Spleen (tissue), 13 donors: ENCODE measurements around the gene CDNF. TPM values are rescaled to one million over a fixed set of nuclear protein-coding genes. Genes with fewer than 3 reads are reported as not detected.

Source experiments
- DNase-seq: peaks from one replicate; pipeline ENCODE4 v3.0.0-alpha.2; 2020
- H3K27ac ChIP-seq, 8 donors: fragments of 200-600 bp; sonication (generic) in 7 of 8; 1 replicate in 4 of 8; 2 replicates in 4 of 8; pipeline versions ENCODE4 v1.5.0 to v1.8.0; 2016 to 2021; ENCODE audit warnings: inconsistent platforms in 4 of 8, mild to moderate bottlenecking in 4 of 8, moderate library complexity in 1 of 8
- H3K27me3 ChIP-seq, 7 donors: fragments of 200-600 bp; sonication (generic) in 6 of 7; replicated peaks in 1 of 7; 1 replicate in 4 of 7; 2 replicates in 3 of 7; pipeline versions ENCODE4 v1.5.0 to v1.8.0; 2016 to 2021; ENCODE audit warnings: inconsistent platforms in 3 of 7, mild to moderate bottlenecking in 1 of 7
- H3K36me3 ChIP-seq, 6 donors: fragments of 200-600 bp; sonication (generic) in 5 of 6; 1 replicate in 4 of 6; 2 replicates in 2 of 6; pipeline versions ENCODE4 v1.5.0 to v1.8.0; 2016 to 2021; ENCODE audit warnings: inconsistent platforms in 2 of 6
- H3K4me1 ChIP-seq, 6 donors: fragments of 200-600 bp; sonication (generic) in 5 of 6; 1 replicate in 3 of 6; 2 replicates in 3 of 6; pipeline versions ENCODE4 v1.5.0 to v1.8.0; 2016 to 2021; ENCODE audit warnings: inconsistent platforms in 3 of 6
- H3K4me3 ChIP-seq, 8 donors: fragments of 200-600 bp; sonication (generic) in 7 of 8; 1 replicate in 4 of 8; 2 replicates in 4 of 8; pipeline versions ENCODE4 v1.5.0 to v1.8.0; 2016 to 2021; ENCODE audit warnings: inconsistent platforms in 4 of 8, mild to moderate bottlenecking in 4 of 8, moderate library complexity in 2 of 8
- H3K9me3 ChIP-seq, 8 donors: fragments of 200-600 bp; sonication (generic) in 7 of 8; 1 replicate in 4 of 8; 2 replicates in 4 of 8; pipeline versions ENCODE4 v1.5.0 to v1.8.0; 2016 to 2021; ENCODE audit warnings: inconsistent platforms in 4 of 8
- CTCF ChIP-seq, 11 experiments: fragments of 200-600 bp in 7 of 11; fragments of 450-650 bp in 4 of 11; sonication (generic) in 4 of 11; IDR thresholded peaks in 8 of 11; conservative IDR thresholded peaks in 3 of 11; 1 replicate in 7 of 11; 2 replicates in 4 of 11; pipeline versions ENCODE4 v1.4.0 to v1.8.0; 2016 to 2021; ENCODE audit warnings: antibody characterized with exemption in 11 of 11, inconsistent platforms in 4 of 11, mild to moderate bottlenecking in 1 of 11
- POLR2A ChIP-seq, 3 donors: fragments of 450-650 bp; IDR thresholded peaks; one replicate each; pipeline ENCODE4 v1.5.1; 2017; ENCODE audit warnings: antibody characterized with exemption in 3 of 3, mild to moderate bottlenecking in 1 of 3
- POLR2AphosphoS5 ChIP-seq, 3 donors: sonication (generic); formaldehyde crosslinking; IDR thresholded peaks; one replicate each; pipeline ENCODE4 v1.5.1; 2017; ENCODE audit warnings: antibody characterized with exemption in 3 of 3
- WGBS, 5 donors: extraction: QIAGEN DNeasy Blood & Tissue Kit in 3 of 5; methylation state at CpG; one replicate each; pipeline versions ENCODE4 v1.1.5 to v1.1.7; 2013 to 2018; 5-methylcytosine and 5-hydroxymethylcytosine counted together
- intact Hi-C: fragments of 100-400 bp; cut with DNase I; formaldehyde crosslinking; loops from one replicate; pipeline ENCODE4 v1.15.0; 2023; ENCODE audit warnings: low total_unique reads
- long read RNA-seq, 2 donors: transcript quantifications; one replicate each; lab custom pipeline, GENCODE V29; 2026
- polyA plus RNA-seq, 3 donors: library from polyadenylated mRNA; stranded (reverse); fragments of 200-250 nt; gene quantifications; one replicate each; pipeline ENCODE4 v1.2.1, GENCODE V29; 2013
- total RNA-seq, 7 donors: library from RNA; depleted of rRNA in 3 of 7; stranded (reverse); fragments of >200 nt in 3 of 7; fragmentation: NEBNext Ultra II Directional in 4 of 7; extraction: Animal tissue kit (Norgen Biotek cat#: 25700) in 4 of 7; gene quantifications; one replicate each; pipeline versions ENCODE4 v1.1.0 to v1.2.1, GENCODE V29; 2016 to 2021
- donor health status: healthy with polysubstance abuse.
- donor health status: DM: no; HTN: no; CAD: no; lungs with moderate emphysema.
- donor health status: DM: no; HTN: no; CAD: no.
- donor health status: Bipolar disorder and iron deficiency.
- donor health status: healthy.
- donor health status: DM: no; HTN: no; CAD: no.
- donor health status: DM: yes; HTN: yes; CAD: no.

The CDNF gene
- 1 to 10 TPM in 5 of 7 donors, under 1 TPM in 1, not detected in 1; 0.91 to 2.5 (median 1.6) TPM for total RNA-seq
- 1 to 10 TPM in 2 of 3 donors, under 1 TPM in 1; 0.67 to 2.0 (median 1.5) TPM for polyA plus RNA-seq
- long read RNA-seq, donor 1, partial matches to known transcripts: 27 of 27 reads
- long read RNA-seq, donor 1, other reads (novel, unspliced or antisense): 0 of 27 reads
- long read RNA-seq, donor 2: 0 reads

- H3K4me3 ChIP-seq: peak within 1 kb of the TSS; percentile 75 to 98 (median 92)
- H3K36me3 ChIP-seq: peaks cover 0 to 35% (median 17%) of the 10 kb centered on the region in 6 donors
- no peaks in the 10 kb centered on the region for H3K9me3 ChIP-seq
- no peaks in the 10 kb centered on the region for H3K27me3 ChIP-seq
- peak; percentile 100 for DNase-seq
- intact Hi-C loops: loop anchor here (5.0 kb wide), 1 partner anchor 301 kb away; no protein-coding TSS in a partner anchor
- TF ChIP-seq CTCF (IDR thresholded peaks at IDR 0.05 in 8 of 11, conservative IDR thresholded peaks at IDR 0.05 in 3 of 11) (peak in 6 of 11 experiments; percentile 13 to 48 (median 41)), POLR2AphosphoS5 (IDR thresholded peaks at IDR 0.05) (peak; percentile 88 to 98 (median 95)), POLR2A (IDR thresholded peaks at IDR 0.05) (peak in 2 of 3 donors; percentile 74 to 84)
- WGBS, 5 donors: 0 to 1% (median 1%) methylated on average over 29 to 72 of the region's 72 CpGs
- peaks cover 10 to 39% (median 27%) of the 10 kb centered on the region in 6 donors for H3K4me1 ChIP-seq
- H3K27ac ChIP-seq: peak within 1 kb of the TSS; percentile 80 to 96 (median 91)
Measured at GRCh38 chr10:14837757-14838581, at the start of gene CDNF, which contains the start of the genes HSPA14 and MSANTD7. Gene CDNF (minus strand): TSS chr10:14838037. CDS start chr10:14837946, 91 bp downstream. Gene HSPA14 (plus strand): TSS chr10:14838306. CDS start chr10:14838403, 97 bp downstream. Gene MSANTD7 (plus strand): TSS chr10:14838306. CDS start chr10:14842285, 3,979 bp downstream.

- Histone ChIP-seq H3K27me3 (no peaks in the 10 kb centered on the region), H3K36me3 (peaks cover 0 to 10% (median 0%) of the 10 kb centered on the region in 6 donors), H3K9me3 (no peaks in the 10 kb centered on the region), H3K4me3 (no peak overlapping the region), H3K4me1 (peaks cover 6 to 17% (median 13%) of the 10 kb centered on the region in 6 donors), H3K27ac (no peak overlapping the region)
- intact Hi-C loops: no loop called here
- no peak for DNase-seq
- WGBS, 5 donors: 83 to 92% (median 88%) methylated on average over 3 of the region's 3 CpGs
- TF ChIP-seq POLR2A (IDR thresholded peaks at IDR 0.05) (no peak), CTCF (IDR thresholded peaks at IDR 0.05 in 8 of 11, conservative IDR thresholded peaks at IDR 0.05 in 3 of 11) (no peak), POLR2AphosphoS5 (IDR thresholded peaks at IDR 0.05) (no peak)
Measured at GRCh38 chr10:14884082-14884481, 46.2 kb upstream of the CDNF start.

- Histone ChIP-seq H3K27ac (no peak overlapping the region), H3K27me3 (no peaks in the 10 kb centered on the region), H3K36me3 (no peaks in the 10 kb centered on the region), H3K4me1 (peaks cover 14 to 42% (median 28%) of the 10 kb centered on the region in 6 donors), H3K4me3 (peak overlapping the region in 3 of 8 donors; percentile 87 to 99 (median 93)), H3K9me3 (no peaks in the 10 kb centered on the region)
- intact Hi-C loops: no loop called here
- TF ChIP-seq POLR2AphosphoS5 (IDR thresholded peaks at IDR 0.05) (no peak), POLR2A (IDR thresholded peaks at IDR 0.05) (no peak), CTCF (IDR thresholded peaks at IDR 0.05 in 8 of 11, conservative IDR thresholded peaks at IDR 0.05 in 3 of 11) (no peak)
- no peak for DNase-seq
- WGBS, 5 donors: 65 to 82% (median 69%) methylated on average over 7 of the region's 7 CpGs
Measured at GRCh38 chr10:14880229-14880628, 42.4 kb upstream of the CDNF start.

- intact Hi-C loops: no loop called here
- TF ChIP-seq POLR2A (IDR thresholded peaks at IDR 0.05): no peak
- TF ChIP-seq POLR2AphosphoS5 (IDR thresholded peaks at IDR 0.05): no peak
- TF ChIP-seq CTCF (IDR thresholded peaks at IDR 0.05 in 8 of 11, conservative IDR thresholded peaks at IDR 0.05 in 3 of 11): no peak
- 0 to 10% (median 3%) methylated on average over 5 of the region's 5 CpGs for WGBS, 5 donors
Measured at GRCh38 chr10:14879928-14880193, 42.0 kb upstream of the CDNF start.

More at GRCh38 chr10:14879928-14880193, 42.0 kb upstream of the CDNF start:
- no peak overlapping the region for H3K27ac ChIP-seq
- no peaks in the 10 kb centered on the region for H3K9me3 ChIP-seq
- DNase-seq: no peak
- no peaks in the 10 kb centered on the region for H3K36me3 ChIP-seq
- no peaks in the 10 kb centered on the region for H3K27me3 ChIP-seq
- H3K4me3 ChIP-seq: peak overlapping the region in 7 of 8 donors; percentile 87 to 100 (median 99)
- H3K4me1 ChIP-seq: peaks cover 14 to 42% (median 28%) of the 10 kb centered on the region in 6 donors
